NCI-H748 (cell line): ENCODE measurements around the gene MAPKAP1.

Experiments
- DNase-seq: peaks from one replicate; lab custom pipeline; 2025; ENCODE audit not compliant: unreplicated experiment; lab: John Stamatoyannopoulos, UW

Gene MAPKAP1

GRCh38 chr9:125515983-125516940 lies 190.7 kb downstream of the MAPKAP1 start:
- no peak for DNase-seq

DNA sequence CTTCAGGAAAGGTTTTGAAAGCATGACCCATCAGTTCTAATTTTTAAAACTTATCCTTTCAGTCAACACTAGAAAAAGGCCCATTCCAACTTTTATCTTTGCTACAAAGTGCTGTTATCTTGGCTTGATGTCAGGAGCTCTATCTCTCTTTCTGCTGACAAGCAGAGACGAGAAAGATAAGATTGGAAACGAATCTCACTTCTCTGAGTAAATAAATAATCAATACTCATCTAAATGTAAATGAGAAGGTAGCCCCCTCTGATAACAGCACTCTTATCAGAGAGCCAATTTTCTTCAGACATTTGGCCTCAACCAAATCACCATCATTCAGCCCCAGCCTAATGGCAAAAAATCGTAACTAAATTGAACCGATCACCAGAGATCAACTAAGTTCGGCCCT lies 191.7 kb downstream of the MAPKAP1 start:
- no peak for DNase-seq

DNA sequence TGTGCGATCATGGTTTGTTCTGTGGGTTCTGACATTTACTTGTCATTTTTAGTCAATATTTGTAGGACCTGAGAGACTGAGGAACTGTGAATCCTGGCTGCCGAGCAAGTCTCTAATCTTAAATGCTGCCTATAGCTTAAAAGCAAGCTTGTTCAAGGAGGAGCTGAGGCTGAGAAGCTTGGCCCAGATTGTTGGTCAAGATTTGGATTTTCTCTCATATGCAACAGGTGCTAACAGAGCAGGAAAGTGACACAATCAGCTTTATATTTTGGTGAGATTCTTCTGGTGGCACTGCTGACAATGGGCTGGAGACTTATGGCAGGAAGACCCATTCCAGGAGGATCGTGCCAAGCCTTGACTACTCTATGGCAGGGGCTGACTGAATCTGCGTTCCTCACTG lies 192.5 kb downstream of the MAPKAP1 start:
- no peak for DNase-seq

- no peak for DNase-seq
Observed at GRCh38 chr9:125513668-125514413, 193.2 kb downstream of the MAPKAP1 start.

GRCh38 chr9:125513303-125513667 lies 193.7 kb downstream of the MAPKAP1 start:
- DNase-seq = no peak

DNA sequence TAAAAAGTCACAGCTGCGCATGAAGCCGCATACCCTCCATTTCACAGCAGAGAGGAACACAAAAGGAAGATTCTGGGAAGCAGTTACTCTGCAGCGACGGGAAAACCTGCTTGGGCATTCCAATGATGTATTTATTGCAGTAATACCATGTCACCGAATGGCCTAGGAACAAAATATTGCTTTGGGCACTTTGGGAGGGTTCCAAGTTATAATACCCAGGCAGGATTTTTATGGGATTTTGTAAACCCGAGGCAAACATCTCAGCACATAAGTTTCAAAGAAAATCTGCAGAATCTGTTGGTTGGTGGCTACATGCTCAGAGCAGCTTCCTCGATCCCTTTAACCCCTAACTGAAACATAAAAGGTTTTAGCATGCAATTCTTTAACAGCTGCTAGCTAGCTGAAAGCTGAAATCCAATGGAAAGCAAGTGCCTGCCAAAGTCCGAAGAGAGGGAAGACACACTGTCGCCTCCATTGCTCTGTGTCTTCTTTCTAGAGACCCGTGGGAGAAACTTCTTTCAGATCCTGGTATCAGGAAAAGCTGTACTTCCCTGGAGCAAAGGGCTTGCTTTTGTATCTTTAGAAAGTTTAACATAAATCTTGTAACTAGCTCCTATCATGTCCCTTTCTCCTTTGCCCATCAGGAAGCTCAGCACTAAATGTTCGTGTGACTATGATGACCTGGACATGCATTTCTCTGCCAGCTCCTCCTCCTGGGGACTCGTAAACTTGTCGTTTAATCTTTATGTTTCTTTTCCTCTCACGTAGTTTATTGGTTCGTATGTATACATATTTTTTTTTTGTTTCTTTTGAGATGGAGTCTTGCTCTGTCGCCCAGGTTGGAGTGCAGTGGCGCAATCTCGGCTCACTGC lies 195.0 kb downstream of the MAPKAP1 start:
- DNase-seq = no peak

DNA sequence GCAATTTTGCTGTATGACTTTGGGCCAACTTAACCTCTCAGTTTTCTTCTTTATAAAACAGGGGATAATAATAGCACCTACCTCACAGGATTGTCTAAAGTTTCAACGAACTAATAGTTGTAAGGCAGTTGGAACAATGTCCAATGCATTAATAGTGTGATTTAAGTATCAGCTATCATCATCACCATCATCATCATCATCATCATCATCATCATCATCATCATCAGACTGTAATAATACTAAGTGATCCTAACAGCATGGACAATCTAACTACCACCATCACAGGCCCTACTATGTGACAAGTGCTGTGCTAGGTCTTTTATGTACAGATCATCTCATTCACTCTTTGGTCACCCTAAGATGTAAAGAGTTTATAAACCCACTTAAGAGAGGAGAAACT lies 196.0 kb downstream of the MAPKAP1 start:
- DNase-seq = no peak

- DNase-seq = no peak
Observed at GRCh38 chr9:125509476-125509875, 197.5 kb downstream of the MAPKAP1 start.

DNA sequence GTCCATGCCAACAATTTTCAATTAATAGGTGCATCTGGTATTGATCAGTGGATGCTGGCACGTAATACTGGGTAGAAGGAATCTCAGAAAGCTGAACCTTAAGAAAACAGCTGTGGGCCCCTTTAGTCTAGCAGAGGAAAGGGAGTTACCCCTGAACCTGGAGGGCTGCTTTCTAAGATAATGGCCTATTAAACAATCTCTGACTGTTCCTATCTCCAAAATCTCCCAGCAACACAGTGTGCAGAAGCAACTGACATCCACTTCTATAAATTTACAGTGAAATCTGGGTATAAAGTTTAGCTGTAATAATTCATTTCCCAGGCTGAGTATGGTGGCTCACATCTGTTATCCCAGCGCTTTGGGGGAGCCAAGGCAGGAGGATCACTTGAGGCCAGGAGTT lies 198.8 kb downstream of the MAPKAP1 start:
- no peak for DNase-seq

DNA sequence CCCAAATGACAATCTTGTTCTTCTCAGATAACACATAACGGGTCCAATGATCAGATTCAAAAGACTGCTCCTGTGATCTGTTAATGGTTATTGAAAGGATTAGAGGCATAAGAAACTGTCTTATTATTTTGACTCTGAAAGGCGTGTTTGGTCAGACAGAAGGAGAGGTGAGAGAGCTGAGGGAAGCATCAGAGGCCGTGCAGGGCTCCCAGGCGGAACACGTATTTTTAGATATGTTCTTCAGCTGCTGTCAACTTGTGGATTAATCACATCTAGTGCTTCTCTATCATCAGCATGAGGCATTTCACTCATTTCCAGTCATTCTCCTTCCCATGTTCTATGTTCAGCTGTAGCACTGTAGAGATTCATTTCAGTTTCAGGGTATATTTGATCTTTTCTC lies 199.8 kb downstream of the MAPKAP1 start:
- no peak for DNase-seq

DNA sequence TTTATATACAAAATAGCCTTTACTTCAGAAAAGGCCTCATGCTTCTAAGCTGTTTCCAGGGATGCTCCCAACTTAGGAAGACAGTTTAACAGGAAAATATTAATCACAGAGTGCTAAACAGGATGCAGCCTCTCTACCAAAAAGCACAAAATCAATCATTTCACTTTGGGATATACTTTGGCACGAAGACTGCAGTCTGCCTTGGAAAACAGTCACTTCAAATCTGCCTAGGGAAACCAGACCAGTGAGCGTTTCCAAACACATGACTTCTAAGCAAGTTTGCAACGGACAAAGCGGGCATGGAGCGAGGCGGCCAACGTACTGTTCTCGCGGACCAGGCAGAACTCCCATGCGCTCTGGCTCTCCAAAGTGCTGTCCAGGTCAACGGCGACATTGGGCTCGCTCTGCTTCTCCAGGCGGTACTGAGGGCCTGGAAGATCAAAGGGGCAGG lies 201.0 kb downstream of the MAPKAP1 start:
- DNase-seq = no peak

- no peak for DNase-seq
Observed at GRCh38 chr9:125504616-125505015, 202.4 kb downstream of the MAPKAP1 start.

- no peak for DNase-seq
Observed at GRCh38 chr9:125497906-125498305, 209.1 kb downstream of the MAPKAP1 start.

- DNase-seq = no peak
Observed at GRCh38 chr9:125497478-125497877, 209.5 kb downstream of the MAPKAP1 start.

- no peak for DNase-seq
Observed at GRCh38 chr9:125496313-125496834, 210.6 kb downstream of the MAPKAP1 start.

GRCh38 chr9:125495172-125496119 lies 211.6 kb downstream of the MAPKAP1 start:
- DNase-seq = no peak

- DNase-seq = no peak
Observed at GRCh38 chr9:125494653-125494915, 212.4 kb downstream of the MAPKAP1 start.

DNA sequence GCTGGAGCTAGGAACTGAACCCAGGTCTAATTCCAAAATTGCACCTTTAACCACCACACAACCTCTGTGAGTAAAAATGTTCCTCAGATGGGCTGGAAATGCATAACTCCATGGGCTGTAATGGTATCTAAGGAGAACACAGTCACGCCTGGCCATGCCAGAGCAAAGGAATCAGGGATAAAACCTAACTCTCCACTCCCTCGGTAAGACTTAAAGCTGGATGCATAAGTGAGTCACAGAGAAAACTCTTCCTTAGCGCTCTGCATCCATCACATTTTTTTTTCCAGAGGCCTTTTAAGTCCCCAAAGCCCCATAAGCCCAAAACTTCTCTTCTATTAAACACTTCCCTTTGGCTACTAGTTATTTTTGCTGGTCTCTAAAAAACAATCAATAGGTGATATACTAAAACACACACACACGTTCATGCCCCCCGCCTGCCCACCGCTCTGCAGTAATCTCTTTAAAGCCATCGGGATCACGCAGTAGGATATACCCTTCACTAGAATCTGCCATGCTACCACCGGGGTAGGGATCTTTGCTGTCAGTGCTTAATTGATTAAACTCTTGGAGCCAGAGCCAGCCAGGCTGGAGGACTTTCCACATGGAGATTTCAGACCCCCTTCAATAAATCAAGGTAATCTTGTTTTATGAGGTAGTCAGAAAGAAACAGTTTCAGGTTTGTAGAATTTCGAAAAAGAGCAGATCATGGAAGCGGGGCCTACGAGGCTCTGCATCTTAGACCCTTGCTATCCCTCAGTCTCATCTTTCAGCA lies 212.9 kb downstream of the MAPKAP1 start:
- no peak for DNase-seq

DNA sequence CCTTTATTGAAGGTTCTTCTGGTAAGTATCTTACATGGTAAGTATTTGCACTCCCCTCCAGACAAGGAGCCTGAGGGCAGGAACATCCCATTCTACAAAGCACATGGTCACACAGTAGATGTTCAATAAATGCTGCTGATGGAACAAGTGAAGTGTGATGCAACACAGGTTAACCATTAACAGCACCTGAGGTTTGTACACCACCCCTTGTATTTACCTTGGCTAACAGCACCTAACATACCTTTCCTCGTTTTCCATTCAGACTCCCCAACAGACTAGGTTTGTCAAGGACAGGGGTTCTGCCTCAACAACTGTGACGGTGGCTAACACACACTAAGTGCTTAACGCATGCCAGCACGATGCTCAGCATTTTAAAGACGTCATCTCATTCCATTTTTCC lies 213.6 kb downstream of the MAPKAP1 start:
- DNase-seq = no peak
